ENCODE results near the gene CFD. TPM values are rescaled to one million over a fixed set of nuclear protein-coding genes. Genes with fewer than 3 reads are reported as not detected.

The CFD gene
- polyA plus RNA-seq, 1 donor from 2014 or later: 5.3 TPM

DNA sequence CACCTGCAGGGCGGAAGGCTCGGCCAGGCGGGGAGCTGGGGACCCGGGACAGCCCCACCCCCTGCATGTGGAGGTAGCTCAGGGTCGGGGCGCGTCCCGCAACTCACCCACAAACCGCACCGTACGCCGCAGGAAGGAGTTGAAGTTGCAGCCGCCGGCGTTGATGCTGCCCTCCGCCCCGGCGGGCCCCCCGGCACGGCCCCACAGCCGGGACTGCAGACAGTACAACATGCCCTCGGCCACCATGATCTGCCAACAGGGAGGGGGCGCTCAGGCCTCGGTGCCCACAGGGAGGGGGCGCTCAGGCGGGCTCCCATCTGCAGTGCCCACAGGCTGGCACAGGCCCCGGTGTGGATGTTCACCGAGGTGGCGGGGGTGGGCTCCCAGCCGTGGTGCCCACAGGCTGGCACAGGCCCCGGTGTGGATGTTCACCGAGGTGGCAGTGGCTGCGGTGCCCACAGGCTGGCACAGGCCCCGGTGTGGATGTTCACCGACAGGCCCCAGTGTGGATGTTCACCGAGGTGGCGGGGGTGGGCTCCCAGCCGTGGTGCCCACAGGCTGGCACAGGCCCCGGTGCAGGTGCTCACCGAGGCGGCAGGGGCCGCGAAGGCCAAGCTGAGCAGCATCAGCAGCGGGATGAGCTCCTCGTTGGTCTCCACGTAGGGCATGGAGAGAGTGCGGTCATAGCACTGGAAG lies 44.2 kb upstream of the CFD start:
- H3K9me3 ChIP-seq (ENCODE audit: low read length): no peaks in the 10 kb centered on the region
- H3K27me3 ChIP-seq (ENCODE audit: insufficient read depth, low read depth, low read length): no peaks in the 10 kb centered on the region
- peak; percentile 11 for TF ChIP-seq POLR2AphosphoS5 (IDR thresholded peaks at IDR 0.05)
- TF ChIP-seq TAF1 (IDR thresholded peaks at IDR 0.05; ENCODE audit: low read depth): no peak
- no peak for TF ChIP-seq REST (IDR thresholded peaks at IDR 0.05; ENCODE audit: borderline replicate concordance)
- no peak for TF ChIP-seq EZH2 (IDR thresholded peaks at IDR 0.05; ENCODE audit: borderline replicate concordance, insufficient read depth, low read length, poor library complexity, severe bottlenecking)
- peaks cover 21% of the 10 kb centered on the region for H3K79me2 ChIP-seq (replicated peaks; ENCODE audit: insufficient read depth, low read length)
- no peak overlapping the region for H2AFZ ChIP-seq (ENCODE audit: low read depth, low read length)
- H3K4me2 ChIP-seq (ENCODE audit: low read length): no peak overlapping the region
- H4K20me1 ChIP-seq (ENCODE audit: insufficient read depth): peaks cover 11% of the 10 kb centered on the region
- no peaks in the 10 kb centered on the region for H3K9me2 ChIP-seq (ENCODE audit: insufficient read depth, low read length)
- no peaks in the 10 kb centered on the region for H3F3A ChIP-seq (ENCODE audit: insufficient read depth, low read length, poor library complexity, severe bottlenecking)
- H3K9ac ChIP-seq (ENCODE audit: low read length): no peak overlapping the region
- H3K27ac ChIP-seq (ENCODE audit: low read length): no peak overlapping the region
- H3K4me3 ChIP-seq (ENCODE audit: low read length): no peak overlapping the region
- H3K36me3 ChIP-seq (ENCODE audit: insufficient read depth, low read length): no peaks in the 10 kb centered on the region

DNA sequence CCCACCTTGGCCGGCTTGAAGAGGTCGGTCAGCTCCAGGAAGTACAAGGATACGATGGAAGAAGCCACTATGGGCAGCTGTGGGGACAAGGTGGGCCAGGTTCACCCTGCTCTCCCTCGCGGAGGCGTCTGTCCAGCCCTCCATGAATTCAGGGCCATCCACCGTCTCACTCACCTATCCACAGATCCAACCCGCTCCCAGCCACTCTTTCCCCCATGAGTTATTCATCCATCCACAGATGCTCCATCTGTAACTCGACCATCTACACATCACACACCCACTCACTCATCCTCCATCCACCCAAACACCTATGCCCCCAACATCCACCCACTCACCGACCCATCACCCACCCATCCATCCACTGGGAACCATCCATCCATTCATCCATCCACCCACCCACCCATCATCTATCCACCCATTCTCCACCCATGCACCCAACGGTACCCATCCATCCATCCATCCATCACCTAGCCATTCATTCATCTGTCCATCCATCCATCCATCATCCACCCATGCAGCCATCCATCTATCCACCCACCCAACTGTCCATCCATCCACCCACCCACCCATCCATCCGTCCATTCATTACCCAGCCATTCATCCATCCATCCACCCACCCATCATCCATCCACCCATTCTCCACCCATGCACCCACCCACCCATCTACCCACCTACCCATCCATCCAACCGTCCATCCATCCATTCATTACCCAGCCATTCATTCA lies 43.5 kb upstream of the CFD start:
- no peaks in the 10 kb centered on the region for H3F3A ChIP-seq (ENCODE audit: insufficient read depth, low read length, poor library complexity, severe bottlenecking)
- no peak overlapping the region for H3K9ac ChIP-seq (ENCODE audit: low read length)
- no peak overlapping the region for H3K27ac ChIP-seq (ENCODE audit: low read length)
- H3K9me2 ChIP-seq (ENCODE audit: insufficient read depth, low read length): no peaks in the 10 kb centered on the region
- H3K9me3 ChIP-seq (ENCODE audit: low read length): no peaks in the 10 kb centered on the region
- H3K27me3 ChIP-seq (ENCODE audit: insufficient read depth, low read depth, low read length): no peaks in the 10 kb centered on the region
- H3K36me3 ChIP-seq (ENCODE audit: insufficient read depth, low read length): no peaks in the 10 kb centered on the region
- H4K20me1 ChIP-seq (ENCODE audit: insufficient read depth): peaks cover 11% of the 10 kb centered on the region
- no peak overlapping the region for H3K4me3 ChIP-seq (ENCODE audit: low read length)
- TF ChIP-seq EZH2 (IDR thresholded peaks at IDR 0.05; ENCODE audit: borderline replicate concordance, insufficient read depth, low read length, poor library complexity, severe bottlenecking) (no peak), RAD21 (conservative IDR thresholded peaks at IDR 0.05) (no peak), MXI1 (conservative IDR thresholded peaks at IDR 0.05; ENCODE audit: poor library complexity, severe bottlenecking) (no peak), TAF1 (IDR thresholded peaks at IDR 0.05; ENCODE audit: low read depth) (no peak), CTCF (IDR thresholded peaks at IDR 0.05; ENCODE audit: poor library complexity, severe bottlenecking) (no peak), REST (IDR thresholded peaks at IDR 0.05; ENCODE audit: borderline replicate concordance) (no peak), SMC3 (conservative IDR thresholded peaks at IDR 0.05; ENCODE audit: poor library complexity) (no peak), EP300 (conservative IDR thresholded peaks at IDR 0.05; ENCODE audit: poor library complexity, severe bottlenecking) (no peak), POLR2AphosphoS5 (IDR thresholded peaks at IDR 0.05) (no peak)
- H3K4me2 ChIP-seq (ENCODE audit: low read length): no peak overlapping the region
- no peak overlapping the region for H2AFZ ChIP-seq (ENCODE audit: low read depth, low read length)
- H3K79me2 ChIP-seq (replicated peaks; ENCODE audit: insufficient read depth, low read length): peaks cover 28% of the 10 kb centered on the region
